SH-SY5Y (cell line): Measurements from ENCODE around the gene ATRNL1.

Experiments used
- GATA2 ChIP-seq: IDR thresholded peaks from 2 replicates; pipeline ENCODE4 v1.6.1; 2011; ENCODE audit warnings: mild to moderate bottlenecking, low read depth, low read length
- GATA3 ChIP-seq: IDR thresholded peaks from 2 replicates; pipeline ENCODE4 v1.6.1; 2011; ENCODE audit warnings: low read depth, mild to moderate bottlenecking, low read length, moderate library complexity

- TF ChIP-seq GATA3 (no peak), GATA2 (no peak)
Measured at GRCh38 chr10:115941361-115941771, 848.2 kb downstream of the ATRNL1 start.
